ENCODE data around the gene AP1M1. TPM values are rescaled to one million over a fixed set of nuclear protein-coding genes. Genes with fewer than 3 reads are reported as not detected.

AP1M1 gene
- total RNA-seq, 2 experiments from 2014 or later = 99.0 to 108 TPM

GRCh38 chr19:16247353-16248182 lies 49.9 kb downstream of the AP1M1 start:
- DNase-seq (peak; percentile 88), ATAC-seq (peak; percentile 93)
- Mint-ChIP-seq H3K4me1 (ENCODE audit: low read depth) (peaks cover 15% of the 10 kb centered on the region), H3K4me3 (no peak overlapping the region), H3K9me3 (no peaks in the 10 kb centered on the region), H3K27me3 (no peaks in the 10 kb centered on the region), H3K27ac (no peak overlapping the region), H3K36me3 (ENCODE audit: low read depth) (no peaks in the 10 kb centered on the region)
- peak; percentile 93 for TF ChIP-seq CTCF (IDR thresholded peaks at IDR 0.05)
- ChIA-PET POLR2A (interaction anchor here (0.6 to 0.9 kb wide), 4 partner anchors 8 to 170 kb away, joined by 3 read pairs; no protein-coding TSS in a partner anchor), CTCF (interaction anchor here (0.6 to 9.2 kb wide), 36 partner anchors 8 to 177 kb away, joined by 3 to 131 read pairs (median 3); partner anchors contain the start of genes AP1M1 and FAM32A)
- intact Hi-C loops (cut with micrococcal nuclease) = loop anchor here (2.0 kb wide), 1 partner anchor 135 kb away; no protein-coding TSS in a partner anchor

- Mint-ChIP-seq H3K27ac (no peak overlapping the region), H3K9me3 (no peaks in the 10 kb centered on the region), H3K4me1 (ENCODE audit: low read depth) (peaks cover 13% of the 10 kb centered on the region), H3K4me3 (no peak overlapping the region), H3K36me3 (ENCODE audit: low read depth) (no peaks in the 10 kb centered on the region), H3K27me3 (no peaks in the 10 kb centered on the region)
- DNase-seq = no peak
- CTCF ChIA-PET = interaction anchor here (0.9 to 9.2 kb wide), 13 partner anchors 10 to 169 kb away, joined by 3 to 131 read pairs (median 5); partner anchors contain the start of gene AP1M1
- intact Hi-C loops (cut with micrococcal nuclease) = no loop called here
- POLR2A ChIA-PET = interaction anchor here (0.6 to 0.9 kb wide), 2 partner anchors 9 to 169 kb away, joined by 3 read pairs; no protein-coding TSS in a partner anchor
- no peak for TF ChIP-seq CTCF (IDR thresholded peaks at IDR 0.05)
- no peak for ATAC-seq
These were observed 50.8 kb downstream of the AP1M1 start for GRCh38 chr19:16248380-16249023.

- Mint-ChIP-seq H3K4me1 (ENCODE audit: low read depth) (peaks cover 6% of the 10 kb centered on the region), H3K27ac (no peak overlapping the region), H3K36me3 (ENCODE audit: low read depth) (no peaks in the 10 kb centered on the region), H3K27me3 (no peaks in the 10 kb centered on the region), H3K9me3 (no peaks in the 10 kb centered on the region), H3K4me3 (no peak overlapping the region)
- no peak for ATAC-seq
- ChIA-PET POLR2A (no interaction called here), CTCF (interaction anchor here (9.2 kb wide), 1 partner anchor 133 kb away, joined by 131 read pairs; no protein-coding TSS in a partner anchor)
- DNase-seq = no peak
- intact Hi-C loops (cut with micrococcal nuclease) = no loop called here
- no peak for TF ChIP-seq CTCF (IDR thresholded peaks at IDR 0.05)
These were observed 52.2 kb downstream of the AP1M1 start for GRCh38 chr19:16249826-16250404.

- H3K27me3 Mint-ChIP-seq = no peaks in the 10 kb centered on the region
- ATAC-seq (no peak), DNase-seq (no peak)
- no peak overlapping the region for H3K27ac Mint-ChIP-seq
- POLR2A ChIA-PET = no interaction called here
- TF ChIP-seq CTCF (IDR thresholded peaks at IDR 0.05) = no peak
- intact Hi-C loops (cut with micrococcal nuclease) = no loop called here
- peaks cover 4% of the 10 kb centered on the region for H3K4me1 Mint-ChIP-seq (ENCODE audit: low read depth)
- H3K9me3 Mint-ChIP-seq = no peaks in the 10 kb centered on the region
- H3K36me3 Mint-ChIP-seq (ENCODE audit: low read depth) = no peaks in the 10 kb centered on the region
- H3K4me3 Mint-ChIP-seq = no peak overlapping the region
- CTCF ChIA-PET = no interaction called here
These were observed 54.9 kb downstream of the AP1M1 start for GRCh38 chr19:16252459-16253205.
